HG02798 (cell line): ENCODE data around the gene BZW1.
A peak's percentile ranks its signal among the peaks of the same experiment; 100 is the strongest.

Experiments used
- ATAC-seq: cut with Tn5 transposase; IDR thresholded peaks from one replicate; pipeline ENCODE4 v1.9.1; 2021; ENCODE audit warnings: mild to moderate bottlenecking; ENCODE audit not compliant: unreplicated experiment, poor library complexity

BZW1 gene

GRCh38 chr2:200811333-200812121 is at the start of gene BZW1:
BZW1 (plus strand) TSS chr2:200811910; CDS start chr2:200813218, 1,308 bp downstream.
- ATAC-seq: peak; percentile 75

- no peak for ATAC-seq
Measured at GRCh38 chr2:200762127-200762526, 49.6 kb upstream of the BZW1 start.

DNA sequence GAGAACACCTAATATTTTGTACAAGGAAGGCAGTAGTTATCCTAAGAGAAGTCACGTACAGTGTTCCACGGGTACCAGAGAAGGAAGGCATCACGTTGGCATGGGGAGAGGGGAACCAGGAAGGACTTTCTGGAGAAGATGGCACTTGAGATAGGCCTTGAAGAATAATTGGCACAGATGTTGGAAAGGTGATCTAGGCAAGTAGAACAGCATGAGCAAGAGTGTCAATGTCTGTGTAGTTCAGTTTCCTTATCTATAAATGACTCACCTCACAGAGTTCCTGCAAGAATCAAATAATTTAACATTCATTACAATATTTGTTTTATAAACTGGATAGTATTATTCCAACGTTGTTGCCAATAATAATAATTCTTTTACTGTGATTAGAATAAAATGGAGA is 48.3 kb upstream of the BZW1 start:
- no peak for ATAC-seq

DNA sequence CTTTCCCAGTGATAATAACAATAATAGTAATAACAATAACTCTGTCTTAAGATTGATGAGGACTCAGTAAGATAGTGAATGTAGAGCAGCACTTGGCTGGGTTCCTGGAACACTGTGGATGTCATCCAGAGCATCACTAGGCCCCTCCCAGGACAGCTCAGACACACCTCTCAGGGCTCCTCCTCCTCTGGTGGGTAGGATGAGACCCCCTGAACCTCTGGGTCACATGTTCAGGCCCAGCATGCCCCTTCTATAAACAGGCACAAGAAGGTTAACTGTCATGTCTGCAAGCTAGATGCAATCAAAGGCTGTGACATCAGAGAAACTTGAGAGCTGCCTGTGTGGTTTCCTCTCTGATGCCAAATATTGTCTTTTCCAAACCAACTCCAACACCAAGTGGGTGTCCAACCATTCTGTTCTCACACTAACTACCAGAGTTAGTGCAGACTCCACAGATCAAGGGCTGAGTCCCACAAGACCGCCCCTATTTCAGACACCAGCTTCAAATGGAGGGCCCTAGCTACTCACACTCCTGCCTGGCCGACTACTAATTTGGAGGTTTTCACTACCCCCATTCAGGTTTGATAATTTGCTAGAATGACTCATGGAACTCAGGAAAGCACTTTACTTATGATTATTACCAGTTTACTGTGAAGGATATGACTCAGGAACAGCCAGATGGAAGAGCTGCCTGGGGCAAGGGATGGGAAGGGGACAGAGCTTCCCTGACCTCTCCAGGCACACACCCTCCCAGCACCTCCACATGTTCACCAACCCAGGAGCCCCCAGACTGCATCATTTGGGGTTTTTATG is 46.4 kb upstream of the BZW1 start:
- ATAC-seq: peak; percentile 55

DNA sequence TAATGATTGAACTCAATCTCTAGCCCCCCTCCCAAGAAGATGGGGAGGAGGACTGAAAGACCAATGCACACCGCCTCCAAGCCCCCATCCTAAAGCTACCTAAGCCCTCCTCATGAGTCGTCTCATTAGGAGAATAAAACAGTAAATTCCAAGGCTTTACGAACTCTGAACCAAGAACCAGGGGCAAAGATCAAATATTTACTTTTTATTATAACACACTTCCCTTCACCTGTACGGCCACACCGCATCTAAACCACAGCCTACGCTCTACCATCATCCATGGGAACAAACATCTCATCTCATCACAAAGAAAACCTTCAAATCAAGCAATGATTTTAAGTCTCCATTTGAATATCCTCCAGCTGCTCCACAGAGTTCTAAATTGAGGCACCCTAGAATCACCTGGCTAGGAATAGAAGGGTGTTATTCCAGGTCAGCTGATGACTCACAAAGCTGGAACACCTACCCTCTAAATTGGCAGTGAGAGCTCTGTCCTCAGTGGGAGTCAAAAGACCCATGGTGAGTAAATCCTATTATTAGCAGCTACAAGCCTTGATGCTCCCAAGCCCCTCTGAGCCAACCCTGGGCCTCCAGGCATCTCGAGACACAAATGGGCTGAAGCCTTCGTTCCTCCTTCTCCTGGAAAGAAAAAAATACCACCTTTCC is 45.6 kb upstream of the BZW1 start:
- ATAC-seq: no peak

GRCh38 chr2:200767111-200767885 is 44.4 kb upstream of the BZW1 start:
- no peak for ATAC-seq

DNA sequence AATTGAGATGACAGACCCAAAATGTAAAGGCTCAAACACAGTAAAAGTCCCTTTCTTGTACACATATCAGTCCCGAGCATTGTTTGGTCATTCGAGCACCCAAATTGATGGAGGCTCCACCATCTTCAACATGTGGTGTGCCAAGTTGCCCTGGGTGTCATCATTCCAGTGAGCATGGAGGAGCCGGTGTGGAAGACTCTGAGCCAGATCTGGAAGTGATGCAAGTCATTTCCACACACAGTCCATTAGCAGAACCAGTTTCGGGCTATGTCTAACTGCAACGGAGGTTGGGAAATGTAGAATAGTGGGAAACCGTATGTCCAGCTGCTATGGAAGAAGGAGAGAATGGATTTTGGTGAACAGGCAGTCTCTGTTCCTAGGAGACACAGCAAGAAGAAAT is 40.9 kb upstream of the BZW1 start:
- no peak for ATAC-seq

- no peak for ATAC-seq
Measured at GRCh38 chr2:200772620-200773019, 39.1 kb upstream of the BZW1 start.

DNA sequence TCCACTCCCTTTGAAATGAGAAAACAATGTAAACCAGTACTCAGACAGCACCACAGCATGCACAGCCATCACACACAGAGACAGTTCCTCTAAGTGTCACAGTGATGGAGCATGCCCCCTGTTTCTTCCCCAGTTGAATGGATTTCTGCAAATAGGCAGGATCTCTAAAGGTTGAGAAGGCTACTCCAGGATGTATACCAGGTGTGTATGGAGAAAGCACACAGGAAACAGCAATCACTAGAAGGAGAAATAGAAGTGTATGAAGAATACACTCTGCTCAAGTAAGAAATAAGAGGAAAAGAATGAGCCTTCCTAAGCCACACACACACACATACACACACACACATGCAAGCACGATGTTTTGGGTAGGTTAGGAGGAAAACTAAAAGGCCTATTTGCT is 38.6 kb upstream of the BZW1 start:
- ATAC-seq: no peak

DNA sequence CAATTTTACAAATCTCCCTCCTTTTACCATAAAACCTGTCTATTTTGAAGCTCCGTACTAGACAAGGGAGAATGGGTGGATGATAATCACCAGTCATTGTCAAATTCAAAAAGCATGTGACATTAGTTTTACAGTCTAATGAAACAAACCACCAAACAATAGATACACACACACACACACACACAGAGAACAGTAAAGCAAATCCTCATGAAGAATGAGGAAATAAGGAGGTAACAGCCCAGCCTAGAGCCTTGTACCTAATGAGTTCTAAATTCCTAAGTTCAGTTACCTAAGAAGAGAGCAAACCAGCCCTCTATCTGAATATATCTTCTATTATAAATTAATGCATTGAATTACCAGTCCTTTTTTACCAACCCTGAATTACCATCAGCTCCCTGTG is 36.8 kb upstream of the BZW1 start:
- ATAC-seq: no peak

GRCh38 chr2:200777275-200777674 is 34.4 kb upstream of the BZW1 start:
- no peak for ATAC-seq

DNA sequence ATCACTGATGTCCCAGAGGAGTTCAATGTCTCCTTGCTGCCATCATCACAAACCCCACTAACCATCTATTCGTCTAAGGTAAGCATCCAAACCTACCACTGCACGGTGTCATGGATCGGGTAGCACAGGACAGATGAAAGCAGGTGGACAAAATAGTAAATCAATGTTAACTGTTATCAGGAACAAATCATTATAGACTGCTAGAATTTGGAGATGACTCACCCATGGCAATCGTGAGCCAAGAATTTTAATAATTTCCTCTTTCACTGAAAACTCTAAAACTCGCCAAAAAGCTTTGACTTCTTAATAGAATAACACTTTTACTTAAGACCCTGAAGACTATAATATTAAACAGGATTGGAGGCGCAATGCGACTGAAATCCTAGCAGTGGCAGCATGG is 33.7 kb upstream of the BZW1 start:
- no peak for ATAC-seq

DNA sequence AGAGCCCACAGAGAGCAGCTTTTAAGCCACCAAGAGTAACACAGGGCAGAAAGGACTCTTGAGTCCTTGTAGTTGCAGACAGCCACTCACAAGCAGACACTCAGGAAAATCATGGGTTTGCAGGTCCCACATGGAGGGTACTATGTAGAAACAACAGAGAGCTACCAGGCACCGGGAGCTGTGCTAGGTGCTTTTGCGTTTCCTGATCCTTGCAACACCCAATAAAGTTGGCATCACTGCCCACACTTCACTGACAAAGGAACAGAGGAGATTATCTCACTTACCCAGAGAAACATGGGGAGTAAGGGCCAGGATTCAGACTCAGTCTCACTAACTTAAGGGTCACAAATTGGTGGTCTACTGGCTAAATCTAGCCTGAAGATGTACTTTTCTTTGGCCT is 32.5 kb upstream of the BZW1 start:
- no peak for ATAC-seq

- ATAC-seq: no peak
Measured at GRCh38 chr2:200781616-200782015, 30.1 kb upstream of the BZW1 start.

DNA sequence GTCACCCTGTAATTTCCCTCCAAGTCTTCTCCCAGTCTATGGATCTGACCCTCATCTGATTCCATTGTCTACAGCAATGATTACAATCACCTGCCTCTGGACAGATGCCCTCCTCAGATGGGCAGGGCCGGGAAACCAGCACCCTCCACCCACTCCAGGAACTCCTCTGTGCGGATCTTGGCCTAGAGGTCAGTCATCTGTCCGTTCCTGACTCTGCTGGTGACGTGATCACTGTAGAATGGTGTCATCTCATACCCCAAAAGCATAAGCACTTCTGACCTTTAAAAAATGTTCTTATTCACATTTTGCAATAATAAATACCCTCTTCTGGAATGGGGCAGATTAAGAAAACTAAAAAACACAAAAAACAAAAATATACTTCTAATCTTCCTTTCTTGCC is 29.5 kb upstream of the BZW1 start:
- ATAC-seq: no peak

DNA sequence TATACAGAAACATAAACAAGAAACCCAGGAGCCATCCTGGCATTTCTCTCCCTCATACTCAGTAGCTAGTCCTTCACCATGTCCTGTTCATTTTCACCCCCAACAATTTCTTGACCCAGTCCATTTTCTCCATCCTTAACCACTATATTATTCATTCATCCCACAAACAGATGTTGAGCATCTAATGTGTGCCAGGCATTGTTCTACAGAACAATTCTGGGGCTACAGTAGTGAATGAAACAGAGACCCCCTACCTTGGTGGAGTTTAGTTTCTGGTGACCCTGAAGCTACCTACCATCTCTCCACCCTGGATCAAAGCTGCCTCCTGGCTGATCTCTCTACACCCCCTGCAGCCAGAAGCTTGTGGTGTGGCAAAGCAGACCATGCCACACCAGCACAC is 27.5 kb upstream of the BZW1 start:
- no peak for ATAC-seq

GRCh38 chr2:200786423-200786822 is 25.3 kb upstream of the BZW1 start:
- no peak for ATAC-seq

- ATAC-seq: no peak
Measured at GRCh38 chr2:200786826-200787225, 24.9 kb upstream of the BZW1 start.

GRCh38 chr2:200787351-200788120 is 24.2 kb upstream of the BZW1 start:
- no peak for ATAC-seq
